ENCODE data around the gene LTBP4.

The LTBP4 gene

DNA sequence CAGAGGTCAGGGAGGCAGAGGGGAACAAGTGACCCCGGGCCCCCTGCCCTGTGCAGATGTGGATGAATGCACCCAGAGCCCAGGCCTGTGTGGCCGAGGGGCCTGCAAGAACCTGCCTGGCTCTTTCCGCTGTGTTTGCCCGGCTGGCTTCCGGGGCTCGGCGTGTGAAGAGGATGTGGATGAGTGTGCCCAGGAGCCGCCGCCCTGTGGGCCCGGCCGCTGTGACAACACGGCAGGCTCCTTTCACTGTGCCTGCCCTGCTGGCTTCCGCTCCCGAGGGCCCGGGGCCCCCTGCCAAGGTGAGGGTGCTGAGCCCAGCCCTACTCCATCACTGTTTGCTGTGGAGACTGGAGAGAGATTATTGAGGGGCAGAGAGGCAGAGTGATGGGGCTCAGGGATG lies 9.9 kb downstream of the LTBP4 start:
- no peak overlapping the region for H3K4me3 ChIP-seq (replicated peaks; ENCODE audit: insufficient read depth, low read length)
- peaks cover 72% of the 10 kb centered on the region for H3K27me3 ChIP-seq (ENCODE audit: insufficient read depth, poor library complexity, severe bottlenecking)
- no peak overlapping the region for H3K27ac ChIP-seq (replicated peaks)
- no peak for DNase-seq (ENCODE audit: low read depth in 1 of 2, low spot score in 1 of 2)
- TF ChIP-seq SPI1 (IDR thresholded peaks at IDR 0.05; ENCODE audit: borderline replicate concordance, low read depth) (no peak), REST (IDR thresholded peaks at IDR 0.05; ENCODE audit: insufficient replicate concordance, low read depth) (no peak), CTCF (IDR thresholded peaks at IDR 0.05; ENCODE audit: insufficient read depth, low read length) (no peak), POLR2AphosphoS5 (IDR thresholded peaks at IDR 0.05; ENCODE audit: low read depth) (no peak), GABPA (IDR thresholded peaks at IDR 0.05; ENCODE audit: low read depth) (no peak)

GRCh38 chr19:40611900-40612698 lies 10.9 kb downstream of the LTBP4 start:
- peaks cover 66% of the 10 kb centered on the region for H3K27me3 ChIP-seq (ENCODE audit: insufficient read depth, poor library complexity, severe bottlenecking)
- H3K27ac ChIP-seq (replicated peaks): no peak overlapping the region
- DNase-seq (ENCODE audit: low read depth in 1 of 2, low spot score in 1 of 2): no peak
- TF ChIP-seq GABPA (IDR thresholded peaks at IDR 0.05; ENCODE audit: low read depth) (no peak), CTCF (IDR thresholded peaks at IDR 0.05; ENCODE audit: insufficient read depth, low read length) (no peak), SPI1 (IDR thresholded peaks at IDR 0.05; ENCODE audit: borderline replicate concordance, low read depth) (no peak), REST (IDR thresholded peaks at IDR 0.05; ENCODE audit: insufficient replicate concordance, low read depth) (no peak), POLR2AphosphoS5 (IDR thresholded peaks at IDR 0.05; ENCODE audit: low read depth) (no peak)
- H3K4me3 ChIP-seq (replicated peaks; ENCODE audit: insufficient read depth, low read length): no peak overlapping the region

GRCh38 chr19:40612831-40613689 lies 11.9 kb downstream of the LTBP4 start:
- H3K27ac ChIP-seq (replicated peaks): no peak overlapping the region
- DNase-seq (ENCODE audit: low read depth in 1 of 2, low spot score in 1 of 2): no peak

More at GRCh38 chr19:40612831-40613689, 11.9 kb downstream of the LTBP4 start:
- Histone ChIP-seq H3K27me3 (ENCODE audit: insufficient read depth, poor library complexity, severe bottlenecking) (peaks cover 57% of the 10 kb centered on the region), H3K4me3 (replicated peaks; ENCODE audit: insufficient read depth, low read length) (no peak overlapping the region)
- no peak for TF ChIP-seq REST (IDR thresholded peaks at IDR 0.05; ENCODE audit: insufficient replicate concordance, low read depth)
- no peak for TF ChIP-seq GABPA (IDR thresholded peaks at IDR 0.05; ENCODE audit: low read depth)
- no peak for TF ChIP-seq POLR2AphosphoS5 (IDR thresholded peaks at IDR 0.05; ENCODE audit: low read depth)
- TF ChIP-seq CTCF (IDR thresholded peaks at IDR 0.05; ENCODE audit: insufficient read depth, low read length): no peak
- no peak for TF ChIP-seq SPI1 (IDR thresholded peaks at IDR 0.05; ENCODE audit: borderline replicate concordance, low read depth)

Data from HL-60 (cell line).